HFF-Myc (cell line): Measurements from ENCODE around the gene UBE2L5.
"Not testable (repeated sequence)": the region's sequence is repeated elsewhere in the genome, so short reads cannot be mapped to it uniquely, and the experiment has no call there.

Source experiments
- DNase-seq: peaks from one replicate; pipeline ENCODE4 v3.0.0-alpha.2; 2011; ENCODE audit warnings: low read depth; ENCODE audit errors: extremely low read depth
- H3K4me3 ChIP-seq: replicated peaks from 2 replicates; pipeline ENCODE4 v1.5.1; 2011; ENCODE audit warnings: low read depth, mild to moderate bottlenecking, control low read depth, low read length
- CTCF ChIP-seq: IDR thresholded peaks from 2 replicates; pipeline ENCODE4 v1.5.1; 2012; ENCODE audit warnings: mild to moderate bottlenecking, low read depth, low read length, control low read depth; ENCODE audit errors: missing control alignments

The UBE2L5 gene

GRCh38 chr13:30438286-30438685, 16.0 kb downstream of the UBE2L5 start:
- TF ChIP-seq CTCF = no peak

GRCh38 chr13:30440910-30441703, 18.8 kb downstream of the UBE2L5 start:
- H3K4me3 ChIP-seq = no peak overlapping the region
- DNase-seq = no peak
- TF ChIP-seq CTCF = no peak

More at GRCh38 chr13:30438286-30438685, 16.0 kb downstream of the UBE2L5 start:
- no peak for DNase-seq
- no peak overlapping the region for H3K4me3 ChIP-seq

DNA sequence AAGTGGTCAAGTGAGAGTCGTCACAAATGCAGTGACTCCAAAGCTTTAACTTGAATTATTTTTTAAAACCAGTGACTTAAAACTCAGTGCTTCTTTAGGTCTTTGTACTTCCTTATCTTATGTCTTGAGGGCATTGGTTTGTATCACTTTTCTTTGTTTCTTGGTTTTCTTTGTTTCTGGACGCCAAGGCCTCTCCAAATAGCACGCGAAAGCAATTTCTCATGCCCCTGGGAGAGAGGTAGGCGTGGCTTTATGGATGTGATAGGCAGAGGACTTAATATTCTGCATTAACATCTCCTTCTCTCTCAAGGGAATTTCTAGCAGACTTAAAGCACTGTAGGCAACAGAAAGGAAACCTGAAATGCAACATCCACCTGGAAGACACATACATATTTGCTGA, 20.6 kb downstream of the UBE2L5 start:
- DNase-seq = no peak
- no peak overlapping the region for H3K4me3 ChIP-seq
- no peak for TF ChIP-seq CTCF

GRCh38 chr13:30443491-30443890, 21.2 kb downstream of the UBE2L5 start:
- H3K4me3 ChIP-seq, DNase-seq: not testable (repeated sequence)

- no peak for DNase-seq
- no peak overlapping the region for H3K4me3 ChIP-seq
- TF ChIP-seq CTCF = no peak
These were observed 21.7 kb downstream of the UBE2L5 start for GRCh38 chr13:30443957-30444404.

GRCh38 chr13:30446126-30446500, 23.8 kb downstream of the UBE2L5 start:
- H3K4me3 ChIP-seq = no peak overlapping the region
- DNase-seq = no peak
- TF ChIP-seq CTCF = no peak

- no peak overlapping the region for H3K4me3 ChIP-seq
- DNase-seq = no peak
- no peak for TF ChIP-seq CTCF
These were observed 26.1 kb downstream of the UBE2L5 start for GRCh38 chr13:30448441-30448840.
